ENCODE data around the gene MAGIX.

Gene MAGIX

GRCh38 chrX:49165901-49166881 lies 3.6 kb downstream of the MAGIX start (continued):
- no peak for TF ChIP-seq ZNF404 (tag by site-specific recombination; IDR thresholded peaks at IDR 0.05)
- TF ChIP-seq ZNF488 (tag by site-specific recombination; IDR thresholded peaks at IDR 0.05), result no peak
- no peak for TF ChIP-seq SETDB1 (IDR thresholded peaks at IDR 0.05; ENCODE audit: insufficient read length, low read length)
- no peak for TF ChIP-seq ZNF16 (tag by site-specific recombination; IDR thresholded peaks at IDR 0.05; ENCODE audit: low read depth)
- no peak for TF ChIP-seq RBAK (tag by site-specific recombination; IDR thresholded peaks at IDR 0.05)
- TF ChIP-seq ZNF600 (tag by site-specific recombination; IDR thresholded peaks at IDR 0.05), result peak; percentile 84
- no peak for TF ChIP-seq MYNN (tag by site-specific recombination; IDR thresholded peaks at IDR 0.05; ENCODE audit: borderline replicate concordance)
- TF ChIP-seq ZBTB6 (tag by site-specific recombination; IDR thresholded peaks at IDR 0.05), result 0 out of 2 replicates have a peak, but pooled peaks have one; percentile 48
- peak; percentile 100 for TF ChIP-seq ZSCAN30 (tag by site-specific recombination; IDR thresholded peaks at IDR 0.05)
- TF ChIP-seq ZNF449 (tag by site-specific recombination; IDR thresholded peaks at IDR 0.05), result peak; percentile 99
- peak; percentile 77 for TF ChIP-seq ZNF501 (tag by site-specific recombination; IDR thresholded peaks at IDR 0.05)
- peak; percentile 37; the same call in 1 of the 2 replicates for TF ChIP-seq ZNF394 (tag by site-specific recombination; IDR thresholded peaks at IDR 0.05; ENCODE audit: borderline replicate concordance)
- no peak for TF ChIP-seq ZNF514 (tag by site-specific recombination; IDR thresholded peaks at IDR 0.05)
- TF ChIP-seq IKZF3 (tag by site-specific recombination; IDR thresholded peaks at IDR 0.05), result 0 out of 2 replicates have a peak, but pooled peaks have one; percentile 48
- no peak for TF ChIP-seq ZNF48 (tag by site-specific recombination; IDR thresholded peaks at IDR 0.05)
- TF ChIP-seq ZNF391 (tag by site-specific recombination; IDR thresholded peaks at IDR 0.05; ENCODE audit: borderline replicate concordance, low read depth), result peak; percentile 90; the same call in 1 of the 2 replicates

GRCh38 chrX:49166914-49167739 lies 4.6 kb downstream of the MAGIX start:
- ChIA-PET CTCF (interaction anchor here (0.6 to 2.7 kb wide), 7 partner anchors 11 to 78 kb away, joined by 3 to 16 read pairs (median 4); no protein-coding TSS in a partner anchor), POLR2A (interaction anchor here (0.6 to 2.2 kb wide), 12 partner anchors 11 to 491 kb away, joined by 3 to 16 read pairs (median 4); partner anchors contain the start of genes PPP1R3F and TFE3)
- Histone ChIP-seq H3K27ac (ENCODE audit: extremely low read depth, low read depth, low read length) (peak overlapping the region; percentile 77), H3K4me1 (ENCODE audit: control insufficient read depth, insufficient read depth, low read length) (peaks cover 7% of the 10 kb centered on the region), H3K4me3 (ENCODE audit: low read depth, low read length) (peak overlapping the region; percentile 6; the same call in 1 of the 2 replicates), H3K9me3 (ENCODE audit: control insufficient read depth, insufficient read depth, low read depth, low read length) (no peaks in the 10 kb centered on the region), H3K36me3 (ENCODE audit: control insufficient read depth in 2 of 2, insufficient read depth in 1 of 2, low read length in 2 of 2) (no peaks in the 10 kb centered on the region)
- TF ChIP-seq PRDM6 (tag by site-specific recombination; IDR thresholded peaks at IDR 0.05) (no peak), HIC1 (tag by site-specific recombination; IDR thresholded peaks at IDR 0.05) (peak; percentile 37; the same call in 1 of the 2 replicates), ZNF302 (tag by site-specific recombination; IDR thresholded peaks at IDR 0.05; ENCODE audit: low read depth) (no peak), TSHZ1 (tag by site-specific recombination; IDR thresholded peaks at IDR 0.05; ENCODE audit: borderline replicate concordance) (no peak), ZNF335 (tag by site-specific recombination; conservative IDR thresholded peaks at IDR 0.05) (peak; percentile 22), KLF1 (tag by site-specific recombination; IDR thresholded peaks at IDR 0.05) (peak; percentile 47)

Measured in HEK293 (cell line).